ENCODE results near the gene BARX1. TPM values are rescaled to one million over a fixed set of nuclear protein-coding genes. Genes with fewer than 3 reads are reported as not detected.
"Not testable (repeated sequence)": the region's sequence is repeated elsewhere in the genome, so short reads cannot be mapped to it uniquely, and the experiment has no call there.

Gene BARX1
- total RNA-seq, 5 donors from 2014 or later (not counting 1 experiment from before 2014, with no cell fraction given): not detected

DNA sequence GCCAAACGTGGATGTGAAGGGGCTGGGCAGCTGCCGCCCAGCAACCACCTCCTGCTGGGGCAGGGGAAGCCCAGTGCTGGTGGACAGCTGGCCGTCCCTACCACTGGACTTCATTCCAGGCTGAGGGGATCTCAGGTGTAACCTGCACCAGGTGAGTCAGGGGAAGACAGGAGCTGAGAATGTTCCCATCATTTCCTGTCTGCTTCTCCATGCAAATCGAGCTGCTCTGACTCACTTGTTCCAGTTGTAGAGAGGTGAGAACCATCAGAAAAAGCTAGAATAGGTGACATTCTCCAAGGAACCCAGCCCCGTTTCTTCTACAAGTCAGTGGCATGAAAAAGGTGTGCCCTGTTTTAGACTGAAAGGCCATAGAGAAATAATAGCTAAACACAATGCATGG, 21.8 kb upstream of the BARX1 start:
- H3K27me3 ChIP-seq (replicated peaks in 1 of 2; ENCODE audit: control insufficient read depth in 2 of 2, extremely low read depth in 1 of 2, insufficient read depth in 2 of 2, low read length in 1 of 2): peaks cover 0 to 37% of the 10 kb centered on the region in 2 experiments
- Mint-ChIP-seq H3K4me1 (no peaks in the 10 kb centered on the region), H3K27me3 (peaks cover 37% of the 10 kb centered on the region in 2 donors), H3K36me3 (no peaks in the 10 kb centered on the region), H3K4me3 (no peak overlapping the region), H3K9me3 (peaks cover 3 to 11% (median 8%) of the 10 kb centered on the region in 3 donors), H3K27ac (no peak overlapping the region)
- ChIA-PET CTCF (no interaction called here), POLR2A (no interaction called here)
- ATAC-seq (replicated peaks in 1 of 4) (no peak), DNase-seq (no peak)
- no peaks in the 10 kb centered on the region for H3K9me3 ChIP-seq
- H3K36me3 ChIP-seq (ENCODE audit: control insufficient read depth in 2 of 2, extremely low read depth in 1 of 2, insufficient read depth in 1 of 2, low read length in 1 of 2): no peaks in the 10 kb centered on the region
- H3K4me1 ChIP-seq (ENCODE audit: control insufficient read depth in 1 of 2, extremely low read depth in 1 of 2, insufficient read depth in 2 of 2, low read length in 2 of 2): no peaks in the 10 kb centered on the region
- no peak overlapping the region for H3K4me3 ChIP-seq (ENCODE audit: control insufficient read depth in 1 of 2, extremely low read depth in 1 of 2, low read length in 1 of 2)
- WGBS (ENCODE audit: insufficient coverage): 83% methylated on average over 3 of the region's 5 CpGs
- no peak overlapping the region for H3K27ac ChIP-seq (ENCODE audit: low read length)

DNA sequence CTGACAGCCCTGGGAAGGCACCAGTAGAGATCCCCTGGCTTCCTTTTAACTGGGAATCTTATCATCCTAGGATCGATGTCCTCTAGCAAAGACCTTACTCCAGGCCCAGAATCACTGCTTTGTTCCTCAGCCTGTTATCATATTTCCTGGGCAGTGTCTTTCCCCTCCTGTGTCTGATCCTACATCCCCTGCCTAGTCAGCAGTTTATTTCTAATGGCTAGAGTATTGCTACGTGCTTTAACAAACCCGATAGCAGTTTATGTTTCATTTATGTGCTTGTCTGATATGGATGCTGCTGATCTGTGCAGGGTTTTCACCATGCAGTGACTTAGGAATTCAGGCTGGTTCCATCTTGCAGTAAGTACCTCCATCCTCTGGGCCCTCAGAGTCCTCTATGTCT, 20.9 kb upstream of the BARX1 start:
- no peaks in the 10 kb centered on the region for H3K4me1 Mint-ChIP-seq
- H3K36me3 ChIP-seq (ENCODE audit: control insufficient read depth in 2 of 2, extremely low read depth in 1 of 2, insufficient read depth in 1 of 2, low read length in 1 of 2): no peaks in the 10 kb centered on the region
- peaks cover 0 to 38% of the 10 kb centered on the region in 2 experiments for H3K27me3 ChIP-seq (replicated peaks in 1 of 2; ENCODE audit: control insufficient read depth in 2 of 2, extremely low read depth in 1 of 2, insufficient read depth in 2 of 2, low read length in 1 of 2)
- no peak overlapping the region for H3K27ac Mint-ChIP-seq
- H3K27me3 Mint-ChIP-seq: peaks cover 31 to 34% of the 10 kb centered on the region in 2 donors
- no peaks in the 10 kb centered on the region for H3K36me3 Mint-ChIP-seq
- no peak overlapping the region for H3K27ac ChIP-seq (ENCODE audit: low read length)
- H3K9me3 ChIP-seq: no peaks in the 10 kb centered on the region
- ATAC-seq (replicated peaks in 1 of 4) (no peak), DNase-seq (no peak)
- ChIA-PET CTCF (no interaction called here), POLR2A (no interaction called here)
- no peaks in the 10 kb centered on the region for H3K4me1 ChIP-seq (ENCODE audit: control insufficient read depth in 1 of 2, extremely low read depth in 1 of 2, insufficient read depth in 2 of 2, low read length in 2 of 2)
- 88% methylated on average over 1 of the region's 3 CpGs for WGBS (ENCODE audit: insufficient coverage)
- H3K9me3 Mint-ChIP-seq: peaks cover 3 to 11% (median 8%) of the 10 kb centered on the region in 3 donors
- no peak overlapping the region for H3K4me3 Mint-ChIP-seq
- no peak overlapping the region for H3K4me3 ChIP-seq (ENCODE audit: control insufficient read depth in 1 of 2, extremely low read depth in 1 of 2, low read length in 1 of 2)

DNA sequence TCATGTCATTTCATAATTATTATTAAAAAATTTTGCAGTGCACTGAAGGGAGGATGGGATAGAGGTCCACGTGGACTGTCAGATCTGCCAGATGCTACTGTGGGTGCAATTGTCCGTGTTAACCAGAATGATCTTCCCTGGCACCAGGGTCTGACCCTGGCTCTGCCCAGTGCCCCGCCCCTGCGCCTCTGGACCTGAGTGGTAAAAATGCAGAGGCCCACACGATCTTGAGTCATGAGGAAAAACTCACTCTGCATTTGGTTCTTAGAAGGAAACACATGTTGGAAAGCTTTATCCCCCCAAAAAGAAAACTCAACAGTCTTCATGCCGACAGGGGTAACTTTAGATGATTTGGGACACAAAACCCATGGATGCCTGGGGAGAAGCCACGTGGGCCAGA, 20.1 kb upstream of the BARX1 start:
- 91% methylated on average over 6 of the region's 7 CpGs for WGBS (ENCODE audit: insufficient coverage)
- Mint-ChIP-seq H3K27me3 (peaks cover 25 to 34% of the 10 kb centered on the region in 2 donors), H3K4me3 (no peak overlapping the region), H3K27ac (no peak overlapping the region), H3K36me3 (no peaks in the 10 kb centered on the region), H3K9me3 (peaks cover 3 to 11% (median 8%) of the 10 kb centered on the region in 3 donors), H3K4me1 (no peaks in the 10 kb centered on the region)
- no peaks in the 10 kb centered on the region for H3K9me3 ChIP-seq
- H3K27ac ChIP-seq (ENCODE audit: low read length): no peak overlapping the region
- no peak overlapping the region for H3K4me3 ChIP-seq (ENCODE audit: control insufficient read depth in 1 of 2, extremely low read depth in 1 of 2, low read length in 1 of 2)
- ChIA-PET POLR2A (no interaction called here), CTCF (no interaction called here)
- H3K27me3 ChIP-seq (replicated peaks in 1 of 2; ENCODE audit: control insufficient read depth in 2 of 2, extremely low read depth in 1 of 2, insufficient read depth in 2 of 2, low read length in 1 of 2): peaks cover 0 to 36% of the 10 kb centered on the region in 2 experiments
- DNase-seq (no peak), ATAC-seq (replicated peaks in 1 of 4) (no peak)
- H3K36me3 ChIP-seq (ENCODE audit: control insufficient read depth in 2 of 2, extremely low read depth in 1 of 2, insufficient read depth in 1 of 2, low read length in 1 of 2): no peaks in the 10 kb centered on the region
- no peaks in the 10 kb centered on the region for H3K4me1 ChIP-seq (ENCODE audit: control insufficient read depth in 1 of 2, extremely low read depth in 1 of 2, insufficient read depth in 2 of 2, low read length in 2 of 2)

DNA sequence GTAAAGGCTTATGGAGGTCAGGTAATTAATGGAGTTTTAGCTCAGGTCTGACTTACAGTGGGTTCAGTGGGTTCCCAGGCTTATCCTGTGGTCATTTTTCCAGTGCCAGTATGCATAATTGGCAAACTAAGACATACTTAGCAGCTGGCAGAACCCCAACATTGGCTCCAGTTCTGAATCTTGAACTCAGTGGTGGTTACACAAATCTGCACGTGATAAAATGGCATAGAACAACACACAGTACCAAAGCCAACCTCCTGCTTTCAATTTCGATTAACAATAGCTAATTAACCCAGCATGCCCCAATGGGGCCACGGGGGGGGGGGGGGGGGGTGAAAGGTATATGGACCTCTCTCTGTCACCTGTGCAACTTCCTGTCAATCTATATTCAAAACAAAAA, 19.0 kb upstream of the BARX1 start:
- H3K4me3 ChIP-seq (ENCODE audit: control insufficient read depth in 1 of 2, extremely low read depth in 1 of 2, low read length in 1 of 2): no peak overlapping the region
- no peak for ATAC-seq (replicated peaks in 1 of 4)
- Mint-ChIP-seq H3K9me3 (peaks cover 3 to 11% (median 8%) of the 10 kb centered on the region in 3 donors), H3K27me3 (peaks cover 23 to 25% of the 10 kb centered on the region in 2 donors), H3K4me3 (no peak overlapping the region), H3K4me1 (no peaks in the 10 kb centered on the region), H3K36me3 (no peaks in the 10 kb centered on the region), H3K27ac (no peak overlapping the region)
- no peaks in the 10 kb centered on the region for H3K9me3 ChIP-seq
- H3K27ac ChIP-seq (ENCODE audit: low read length): no peak overlapping the region
- no peaks in the 10 kb centered on the region for H3K36me3 ChIP-seq (ENCODE audit: control insufficient read depth in 2 of 2, extremely low read depth in 1 of 2, insufficient read depth in 1 of 2, low read length in 1 of 2)
- CTCF ChIA-PET: no interaction called here
- POLR2A ChIA-PET: no interaction called here
- peaks cover 0 to 27% of the 10 kb centered on the region in 2 experiments for H3K27me3 ChIP-seq (replicated peaks in 1 of 2; ENCODE audit: control insufficient read depth in 2 of 2, extremely low read depth in 1 of 2, insufficient read depth in 2 of 2, low read length in 1 of 2)
- DNase-seq: no peak
- no CpG with 5 or more reads among the region's 3 CpGs for WGBS (ENCODE audit: insufficient coverage)
- H3K4me1 ChIP-seq (ENCODE audit: control insufficient read depth in 1 of 2, extremely low read depth in 1 of 2, insufficient read depth in 2 of 2, low read length in 2 of 2): no peaks in the 10 kb centered on the region

DNA sequence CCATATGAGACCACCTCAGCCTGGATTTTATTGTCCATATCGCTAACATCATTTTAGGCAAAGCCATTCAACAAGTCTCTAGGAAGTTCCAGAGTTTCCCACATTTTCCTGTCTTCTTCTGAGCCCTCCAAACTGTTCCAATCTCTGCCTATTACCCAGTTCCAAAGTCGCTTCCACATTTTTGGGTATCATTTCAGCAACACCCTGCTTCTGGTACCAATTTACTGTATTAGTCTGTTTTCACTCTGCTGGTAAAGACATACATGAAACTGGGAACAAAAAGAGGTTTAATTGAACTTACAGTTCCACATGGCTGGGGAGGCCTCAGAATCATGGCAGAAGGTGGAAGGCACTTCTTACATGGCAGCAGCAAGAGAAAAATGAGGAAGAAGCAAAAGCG, 17.5 kb upstream of the BARX1 start:
- ATAC-seq (replicated peaks in 1 of 4); H3K4me1 ChIP-seq (ENCODE audit: control insufficient read depth in 1 of 2, extremely low read depth in 1 of 2, insufficient read depth in 2 of 2, low read length in 2 of 2); CTCF ChIA-PET; H3K27ac ChIP-seq (ENCODE audit: low read length); H3K9me3 ChIP-seq; H3K36me3 ChIP-seq (ENCODE audit: control insufficient read depth in 2 of 2, extremely low read depth in 1 of 2, insufficient read depth in 1 of 2, low read length in 1 of 2); H3K4me3 ChIP-seq (ENCODE audit: control insufficient read depth in 1 of 2, extremely low read depth in 1 of 2, low read length in 1 of 2); H3K27ac Mint-ChIP-seq; H3K36me3 Mint-ChIP-seq; H3K4me3 Mint-ChIP-seq; H3K4me1 Mint-ChIP-seq; DNase-seq; POLR2A ChIA-PET: not testable (repeated sequence)
- WGBS (ENCODE audit: insufficient coverage): 80% methylated on average over 1 of the region's 3 CpGs
- H3K27me3 Mint-ChIP-seq: peaks cover 16 to 23% of the 10 kb centered on the region in 2 donors
- H3K27me3 ChIP-seq (replicated peaks in 1 of 2; ENCODE audit: control insufficient read depth in 2 of 2, extremely low read depth in 1 of 2, insufficient read depth in 2 of 2, low read length in 1 of 2): peaks cover 0 to 25% of the 10 kb centered on the region in 2 experiments
- H3K9me3 Mint-ChIP-seq: peaks cover 3 to 11% (median 8%) of the 10 kb centered on the region in 3 donors

DNA sequence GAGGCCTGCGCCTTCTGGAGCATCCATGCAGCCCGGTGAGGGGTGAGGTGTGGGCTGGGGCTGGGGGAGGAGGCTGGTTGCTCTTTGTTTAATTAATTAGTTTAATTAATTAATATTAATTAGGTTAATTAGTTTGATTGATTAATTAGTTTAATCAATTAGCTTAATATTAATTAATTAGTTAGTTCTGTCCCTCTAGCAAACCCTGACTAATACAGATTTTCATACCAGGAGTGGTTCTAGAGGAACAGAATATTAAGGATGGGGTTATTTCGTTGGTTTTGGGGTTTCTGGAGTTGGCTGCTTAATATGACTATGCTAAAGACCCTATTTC, 14.1 kb upstream of the BARX1 start:
- H3K27ac Mint-ChIP-seq: no peak overlapping the region
- H3K4me3 ChIP-seq (ENCODE audit: control insufficient read depth in 1 of 2, extremely low read depth in 1 of 2, low read length in 1 of 2): no peak overlapping the region
- peaks cover 0 to 32% of the 10 kb centered on the region in 2 experiments for H3K27me3 ChIP-seq (replicated peaks in 1 of 2; ENCODE audit: control insufficient read depth in 2 of 2, extremely low read depth in 1 of 2, insufficient read depth in 2 of 2, low read length in 1 of 2)
- H3K4me1 ChIP-seq (ENCODE audit: control insufficient read depth in 1 of 2, extremely low read depth in 1 of 2, insufficient read depth in 2 of 2, low read length in 2 of 2): no peaks in the 10 kb centered on the region
- no peaks in the 10 kb centered on the region for H3K36me3 ChIP-seq (ENCODE audit: control insufficient read depth in 2 of 2, extremely low read depth in 1 of 2, insufficient read depth in 1 of 2, low read length in 1 of 2)
- ATAC-seq (replicated peaks in 1 of 4) (no peak), DNase-seq (no peak)
- no CpG with 5 or more reads among the region's 3 CpGs for WGBS (ENCODE audit: insufficient coverage)
- peaks cover 3 to 11% (median 8%) of the 10 kb centered on the region in 3 donors for H3K9me3 Mint-ChIP-seq
- ChIA-PET CTCF (interaction anchor here in 1 of 2 donors (0.6 kb wide), 1 partner anchor 63 kb away, joined by 3 read pairs; no protein-coding TSS in a partner anchor), POLR2A (no interaction called here)
- H3K9me3 ChIP-seq: no peaks in the 10 kb centered on the region
- H3K36me3 Mint-ChIP-seq: no peaks in the 10 kb centered on the region
- H3K4me1 Mint-ChIP-seq: no peaks in the 10 kb centered on the region
- H3K4me3 Mint-ChIP-seq: no peak overlapping the region
- H3K27me3 Mint-ChIP-seq: peaks cover 25 to 34% of the 10 kb centered on the region in 2 donors
- no peak overlapping the region for H3K27ac ChIP-seq (ENCODE audit: low read length)

All from T-cell (primary cell).